K562 (cell line): ENCODE measurements around the gene PRKACA. TPM values are rescaled to one million over a fixed set of nuclear protein-coding genes. Genes with fewer than 3 reads are reported as not detected.

ENCODE experiments used
- ATAC-seq: fragments of 200-7000 bp; cut with Tn5 transposase; 3 replicates; pipeline ENCODE4 v1.9.1; 2020; ENCODE audit warnings: moderate library complexity
- BruUV-seq: library from RNA; stranded (reverse); fragments of 400-500 nt; replicated peaks from 2 replicates; lab custom pipeline; 2021; lab: Mats Ljungman, UMichigan
- CTCF ChIA-PET: fragments of 300-600 bp; formaldehyde crosslinking; extraction: SDS; loops from one replicate; lab custom pipeline; 2021; ENCODE audit warnings: low intra/inter-chr PET ratio; lab: Yijun Ruan, JAX
- POLR2A ChIA-PET: fragments of 300-600, 350-650 bp; sonication (Branson Sonifier 250); formaldehyde crosslinking; extraction: SDS; loops from one replicate; lab custom pipeline; 2021; ENCODE audit warnings: antibody characterized with exemption, inconsistent platforms; lab: Yijun Ruan, JAX
- DNase-seq, 4 experiments: peaks; one replicate each; pipeline versions ENCODE4 v3.0.0 to v3.0.0-alpha.2; 2011 to 2018; ENCODE audit warnings: low spot score in 3 of 4, mixed read lengths in 3 of 4; ENCODE audit errors: extremely low read depth in 1 of 4
- FAIRE-seq: peaks from 2 replicates; lab custom pipeline; 2011; peaks lifted over from hg19 to GRCh38; lab: Jason Lieb, UNC
- H2AFZ ChIP-seq: 2 replicates; pipeline ENCODE4 v1.6.0; 2011; ENCODE audit warnings: low read depth, low read length, control low read depth, inconsistent platforms
- H3K27ac ChIP-seq: fragments of 200-600 bp; 3 replicates; pipeline ENCODE4 v1.8.0; 2011; ENCODE audit warnings: low read depth, mild to moderate bottlenecking, control low read depth, inconsistent platforms, low read length, moderate library complexity, mixed read lengths; ENCODE audit errors: extremely low read depth
- H3K27me3 ChIP-seq, 2 experiments: fragments of 300-600 bp in 1 of 2; 2 replicates in 1 of 2; 3 replicates in 1 of 2; pipeline versions ENCODE4 v1.6.0 to v1.8.0; 2011; ENCODE audit warnings: inconsistent platforms in 2 of 2, low read length in 2 of 2, mild to moderate bottlenecking in 1 of 2, mixed read lengths in 1 of 2, moderate library complexity in 1 of 2; ENCODE audit not compliant: control insufficient read depth in 2 of 2, insufficient read depth in 2 of 2
- H3K36me3 ChIP-seq: fragments of 300-600 bp; 3 replicates; pipeline ENCODE4 v1.8.0; 2011; ENCODE audit warnings: mild to moderate bottlenecking, low read length, inconsistent platforms; ENCODE audit not compliant: control insufficient read depth, insufficient read depth
- H3K4me1 ChIP-seq, 2 experiments: fragments of 200-600 bp in 1 of 2; replicated peaks in 1 of 2; 2 replicates in 1 of 2; 3 replicates in 1 of 2; pipeline versions ENCODE4 v1.5.1 to v1.8.0; 2011; ENCODE audit warnings: inconsistent platforms in 2 of 2, low read length in 2 of 2, mild to moderate bottlenecking in 1 of 2, mixed read lengths in 1 of 2, moderate library complexity in 1 of 2; ENCODE audit not compliant: control insufficient read depth in 2 of 2, insufficient read depth in 2 of 2
- H3K4me2 ChIP-seq: 2 replicates; pipeline ENCODE4 v1.6.1; 2011; ENCODE audit warnings: low read length, control low read depth, inconsistent platforms, mixed read lengths; ENCODE audit not compliant: insufficient read depth
- H3K4me3 ChIP-seq: fragments of 200-600 bp; sonication (generic), shearing (Covaris generic); 2 replicates; pipeline ENCODE4 v1.5.1; 2016; ENCODE audit warnings: control low read depth, inconsistent platforms
- H3K79me2 ChIP-seq: fragments of 200-600 bp; 3 replicates; pipeline ENCODE4 v1.8.0; 2011; ENCODE audit warnings: low read length, inconsistent platforms; ENCODE audit not compliant: control insufficient read depth, insufficient read depth
- H3K9ac ChIP-seq, 2 experiments: 2 replicates each; pipeline versions ENCODE4 v1.6.0 to v1.6.1; 2011; ENCODE audit warnings: low read depth in 2 of 2, low read length in 2 of 2, control low read depth in 1 of 2, inconsistent platforms in 1 of 2, mild to moderate bottlenecking in 1 of 2, mixed read lengths in 1 of 2; ENCODE audit not compliant: insufficient read depth in 1 of 2
- H3K9me1 ChIP-seq: one replicate; pipeline ENCODE4 v1.6.0; 2011; ENCODE audit warnings: inconsistent platforms, mild to moderate bottlenecking, low read length, moderate library complexity; ENCODE audit not compliant: control insufficient read depth, insufficient read depth
- H3K9me3 ChIP-seq: replicated peaks from 2 replicates; pipeline ENCODE4 v1.5.1; 2011; ENCODE audit warnings: low read depth, low read length, inconsistent platforms; ENCODE audit not compliant: control insufficient read depth, insufficient read depth
- H4K20me1 ChIP-seq: replicated peaks from 2 replicates; pipeline ENCODE4 v1.6.1; 2011; ENCODE audit warnings: low read length, inconsistent platforms, mixed read lengths; ENCODE audit not compliant: control insufficient read depth, insufficient read depth
- WGBS: fragments of 100-300 bp; shearing (Covaris generic); methylation state at CpG from one replicate; pipeline ENCODE4 v1.1.6; 2016; ENCODE audit warnings: low coverage, mixed read lengths; ENCODE audit not compliant: insufficient coverage; ENCODE audit errors: missing lambda C conversion rate; 5-methylcytosine and 5-hydroxymethylcytosine counted together
- in situ Hi-C: fragments of 300-500 bp; cut with MboI; formaldehyde crosslinking; loops from 4 replicates; pipeline ENCODE4 v1.15.0; 2018; ENCODE audit warnings: inconsistent platforms, mixed read lengths
- intact Hi-C: fragments of 100-400 bp; cut with micrococcal nuclease; formaldehyde crosslinking; loops from 2 replicates; pipeline ENCODE4 v1.14.2; 2022
- polyA plus RNA-seq, 8 experiments: library from polyadenylated mRNA; depleted of rRNA in 4 of 8; stranded (reverse) in 5 of 8; unstranded in 3 of 8; fragments of >200 nt; fragmentation: Nextera tagmentation in 2 of 8; fragmentation: Illumina TruSeq in 1 of 8; extraction: Ambion mirVana in 2 of 8; extraction: Trizol in 1 of 8; gene quantifications; 2 replicates each; pipeline versions ENCODE4 v1.2.1 to v1.2.3, GENCODE V29; 2011 to 2014; ENCODE audit warnings: inconsistent platforms in 1 of 8, missing spikeins in 1 of 8
- total RNA-seq, 7 experiments: library from RNA; depleted of rRNA in 6 of 7; stranded (reverse); fragments of >200 nt in 6 of 7; fragmentation: Illumina TruSeq in 2 of 7; extraction: Trizol in 2 of 7; gene quantifications; 2 replicates each; pipeline versions ENCODE4 v1.2.1 to v1.2.3, GENCODE V29; 2011 to 2021; ENCODE audit warnings: low replicate concordance in 1 of 7
- TF ChIP-seq, protein P1 (sequence below): sonication (generic); formaldehyde crosslinking; IDR thresholded peaks from 2 replicates; pipeline ENCODE4 v1.8.1; 2023; ENCODE audit warnings: mild to moderate bottlenecking, missing genetic modification reagents

PRKACA gene
- total and polyA plus RNA-seq, 9 of the 15 experiments (the other 6 are each of a cell fraction or from before 2014, with no cell fraction given) = 1.2 to 63.1 (median 13.0) TPM

DNA sequence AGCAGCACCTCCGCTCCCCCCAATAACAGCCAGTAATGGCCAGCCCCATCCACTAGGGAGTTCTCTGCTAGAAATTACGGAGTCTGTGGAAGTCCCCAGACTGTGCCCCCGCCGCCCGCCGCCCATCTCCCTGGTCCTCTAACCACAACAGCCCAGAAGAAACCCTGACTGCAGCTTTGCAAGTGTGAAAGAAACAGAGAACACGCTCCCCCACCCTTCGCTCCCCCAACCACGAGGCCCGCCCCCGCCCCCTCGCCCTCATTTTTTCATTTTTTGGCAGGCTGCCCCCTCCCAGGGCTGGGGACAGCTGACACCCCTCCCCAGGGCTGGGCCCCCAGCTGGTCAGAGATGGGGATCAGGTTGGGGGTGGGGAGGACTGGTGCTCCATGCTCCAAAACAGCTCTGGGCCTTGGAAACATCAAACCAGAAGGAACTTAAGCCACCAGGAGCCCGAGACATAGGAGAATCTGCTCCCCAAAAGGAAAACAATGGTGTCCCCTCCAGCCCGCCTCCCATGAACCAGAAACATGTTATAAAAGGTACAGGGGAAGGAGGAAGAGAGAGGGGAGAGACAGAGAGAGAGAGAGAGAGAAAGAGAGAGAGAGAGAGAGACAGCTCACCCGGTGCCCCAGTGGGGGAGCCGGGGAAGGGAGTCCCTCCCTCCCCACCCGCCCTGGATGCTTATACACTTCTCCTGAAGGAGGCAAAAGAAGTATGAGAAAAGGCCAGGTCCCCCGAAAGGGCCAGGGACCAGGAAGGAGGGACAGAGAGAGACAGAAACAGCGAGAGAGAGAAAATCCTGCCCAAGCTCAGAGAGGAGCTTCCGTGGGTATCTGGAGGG is 48.6 kb upstream of the PRKACA start:
- FAIRE-seq = no peak
- no peaks in the 10 kb centered on the region for H3K27me3 ChIP-seq
- in situ Hi-C loops = no loop called here
- H3K79me2 ChIP-seq = no peaks in the 10 kb centered on the region
- CTCF ChIA-PET = no interaction called here
- WGBS = 67% methylated on average over 6 of the region's 20 CpGs
- TF ChIP-seq, protein P1, sequence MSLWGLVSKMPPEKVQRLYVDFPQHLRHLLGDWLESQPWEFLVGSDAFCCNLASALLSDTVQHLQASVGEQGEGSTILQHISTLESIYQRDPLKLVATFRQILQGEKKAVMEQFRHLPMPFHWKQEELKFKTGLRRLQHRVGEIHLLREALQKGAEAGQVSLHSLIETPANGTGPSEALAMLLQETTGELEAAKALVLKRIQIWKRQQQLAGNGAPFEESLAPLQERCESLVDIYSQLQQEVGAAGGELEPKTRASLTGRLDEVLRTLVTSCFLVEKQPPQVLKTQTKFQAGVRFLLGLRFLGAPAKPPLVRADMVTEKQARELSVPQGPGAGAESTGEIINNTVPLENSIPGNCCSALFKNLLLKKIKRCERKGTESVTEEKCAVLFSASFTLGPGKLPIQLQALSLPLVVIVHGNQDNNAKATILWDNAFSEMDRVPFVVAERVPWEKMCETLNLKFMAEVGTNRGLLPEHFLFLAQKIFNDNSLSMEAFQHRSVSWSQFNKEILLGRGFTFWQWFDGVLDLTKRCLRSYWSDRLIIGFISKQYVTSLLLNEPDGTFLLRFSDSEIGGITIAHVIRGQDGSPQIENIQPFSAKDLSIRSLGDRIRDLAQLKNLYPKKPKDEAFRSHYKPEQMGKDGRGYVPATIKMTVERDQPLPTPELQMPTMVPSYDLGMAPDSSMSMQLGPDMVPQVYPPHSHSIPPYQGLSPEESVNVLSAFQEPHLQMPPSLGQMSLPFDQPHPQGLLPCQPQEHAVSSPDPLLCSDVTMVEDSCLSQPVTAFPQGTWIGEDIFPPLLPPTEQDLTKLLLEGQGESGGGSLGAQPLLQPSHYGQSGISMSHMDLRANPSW (CRISPR knock-in tag) = no peak
- TF ChIP-seq, all 486 proteins: peak for 0
- DNase-seq (peak in 1 of 4 experiments; percentile 52), ATAC-seq (no peak)
- Histone ChIP-seq H3K9me1 (no peaks in the 10 kb centered on the region), H3K27ac (no peak overlapping the region), H2AFZ (no peak overlapping the region), H3K4me1 (peaks cover 0 to 31% of the 10 kb centered on the region in 2 experiments; a peak in 2 of 5 replicates), H3K9me3 (no peaks in the 10 kb centered on the region), H3K9ac (no peak overlapping the region), H4K20me1 (no peaks in the 10 kb centered on the region; the same call in 1 of the 2 replicates), H3K4me2 (no peak overlapping the region), H3K36me3 (peaks cover 22% of the 10 kb centered on the region; the same call in 2 of the 3 replicates), H3K4me3 (no peak overlapping the region)
- BruUV-seq = no TSS peak
- POLR2A ChIA-PET = no interaction called here
- intact Hi-C loops = no loop called here
